Gastrocnemius medialis (tissue), 4 donors: Measurements from ENCODE around the gene RAD51B. TPM values are rescaled to one million over a fixed set of nuclear protein-coding genes. Genes with fewer than 3 reads are reported as not detected.
A peak's percentile ranks its signal among the peaks of the same experiment; 100 is the strongest.

Experiments used
- ATAC-seq, 2 donors: fragments of 150-250 bp; one replicate each; pipeline ENCODE4 v1.9.1; 2016
- DNase-seq, 2 donors: peaks; one replicate each; pipeline ENCODE4 v3.0.0-alpha.2; 2019
- H3K27ac ChIP-seq, 4 donors: fragments of 200-600 bp; sonication (generic); 1 replicate in 1 of 4; 2 replicates in 3 of 4; pipeline ENCODE4 v1.5.1; 2016 to 2018; ENCODE audit warnings: mild to moderate bottlenecking in 2 of 4, moderate library complexity in 1 of 4
- H3K27me3 ChIP-seq, 3 donors: fragments of 200-600 bp; sonication (generic) in 2 of 3; 1 replicate in 1 of 3; 2 replicates in 2 of 3; pipeline versions ENCODE4 v1.5.1 to v1.6.0; 2016 to 2019; ENCODE audit warnings: mild to moderate bottlenecking in 1 of 3, moderate library complexity in 1 of 3
- H3K36me3 ChIP-seq, 2 donors: fragments of 200-600 bp; sonication (generic) in 1 of 2; one replicate each; pipeline ENCODE4 v1.5.1; 2017 to 2018
- H3K4me1 ChIP-seq, 2 donors: fragments of 200-600 bp; sonication (generic) in 1 of 2; one replicate each; pipeline ENCODE4 v1.5.1; 2016 to 2017; ENCODE audit warnings: mild to moderate bottlenecking in 2 of 2
- H3K4me3 ChIP-seq, 4 donors: fragments of 200-600 bp; sonication (generic) in 3 of 4; 1 replicate in 1 of 4; 2 replicates in 3 of 4; pipeline ENCODE4 v1.5.1; 2016 to 2019; ENCODE audit warnings: mild to moderate bottlenecking in 2 of 4
- H3K9me3 ChIP-seq, 3 donors: fragments of 200-600 bp; sonication (generic) in 2 of 3; 1 replicate in 1 of 3; 2 replicates in 2 of 3; pipeline ENCODE4 v1.5.1; 2016 to 2019
- POLR2A ChIP-seq, 2 donors: fragments of 450-650 bp; IDR thresholded peaks; one replicate each; pipeline ENCODE4 v1.6.1; 2017; ENCODE audit warnings: antibody characterized with exemption in 2 of 2, mild to moderate bottlenecking in 2 of 2, moderate library complexity in 2 of 2
- in situ Hi-C, 4 donors: fragments of 200-750 bp; cut with MboI; loops; one replicate each; pipeline versions ENCODE4 v1.15.0 to v1.8.0; 2017; ENCODE audit warnings: low sequenced_read_pairs in 4 of 4
- intact Hi-C: fragments of 100-400 bp; cut with DNase I; formaldehyde crosslinking; loops from one replicate; pipeline ENCODE4 v1.15.1; 2023; ENCODE audit warnings: low total_unique reads
- total RNA-seq, 4 donors: library from RNA; depleted of rRNA; stranded (reverse); fragments of >200 nt; gene quantifications; one replicate each; pipeline versions ENCODE4 v1.1.0 to v1.2.3, GENCODE V29; 2016
- TF ChIP-seq, protein P1 (sequence below), 5 experiments: fragments of 450-650 bp in 3 of 5; fragments of 200-600 bp in 2 of 5; sonication (generic) in 2 of 5; IDR thresholded peaks in 4 of 5; conservative IDR thresholded peaks in 1 of 5; 1 replicate in 4 of 5; 2 replicates in 1 of 5; pipeline ENCODE4 v1.5.1; 2016 to 2019; ENCODE audit warnings: antibody characterized with exemption in 5 of 5, mild to moderate bottlenecking in 3 of 5, moderate library complexity in 3 of 5

The RAD51B gene
- total RNA-seq, 4 donors from 2014 or later, result 1.6 to 3.3 (median 2.4) TPM

DNA sequence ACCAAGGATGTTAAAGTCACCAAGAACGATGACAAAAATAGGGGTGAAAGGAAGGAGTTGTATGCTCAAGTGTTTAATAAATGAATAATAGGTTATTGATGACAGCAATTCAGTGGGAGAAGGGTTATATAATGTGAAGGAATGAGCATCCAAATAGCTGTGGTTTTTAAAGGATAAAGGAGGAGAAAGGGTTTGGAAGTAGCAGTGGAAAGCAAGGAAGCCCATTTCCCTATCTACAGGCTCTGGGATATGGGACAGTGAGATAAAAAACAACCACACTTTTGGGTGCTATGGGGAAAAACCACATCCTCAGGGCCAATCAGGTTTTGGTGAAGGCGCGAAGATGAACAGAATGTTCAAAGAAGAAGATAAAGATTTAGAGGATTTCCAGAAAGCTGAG lies 714.7 kb downstream of the RAD51B start:
- TF ChIP-seq, protein P1, sequence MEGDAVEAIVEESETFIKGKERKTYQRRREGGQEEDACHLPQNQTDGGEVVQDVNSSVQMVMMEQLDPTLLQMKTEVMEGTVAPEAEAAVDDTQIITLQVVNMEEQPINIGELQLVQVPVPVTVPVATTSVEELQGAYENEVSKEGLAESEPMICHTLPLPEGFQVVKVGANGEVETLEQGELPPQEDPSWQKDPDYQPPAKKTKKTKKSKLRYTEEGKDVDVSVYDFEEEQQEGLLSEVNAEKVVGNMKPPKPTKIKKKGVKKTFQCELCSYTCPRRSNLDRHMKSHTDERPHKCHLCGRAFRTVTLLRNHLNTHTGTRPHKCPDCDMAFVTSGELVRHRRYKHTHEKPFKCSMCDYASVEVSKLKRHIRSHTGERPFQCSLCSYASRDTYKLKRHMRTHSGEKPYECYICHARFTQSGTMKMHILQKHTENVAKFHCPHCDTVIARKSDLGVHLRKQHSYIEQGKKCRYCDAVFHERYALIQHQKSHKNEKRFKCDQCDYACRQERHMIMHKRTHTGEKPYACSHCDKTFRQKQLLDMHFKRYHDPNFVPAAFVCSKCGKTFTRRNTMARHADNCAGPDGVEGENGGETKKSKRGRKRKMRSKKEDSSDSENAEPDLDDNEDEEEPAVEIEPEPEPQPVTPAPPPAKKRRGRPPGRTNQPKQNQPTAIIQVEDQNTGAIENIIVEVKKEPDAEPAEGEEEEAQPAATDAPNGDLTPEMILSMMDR (IDR thresholded peaks at IDR 0.05 in 4 of 5, conservative IDR thresholded peaks at IDR 0.05 in 1 of 5), result no peak
- TF ChIP-seq POLR2A (IDR thresholded peaks at IDR 0.05), result no peak
- Histone ChIP-seq H3K36me3 (no peaks in the 10 kb centered on the region), H3K9me3 (peaks cover 0 to 7% (median 3%) of the 10 kb centered on the region in 3 donors), H3K27me3 (no peaks in the 10 kb centered on the region), H3K4me3 (no peak overlapping the region), H3K4me1 (peaks cover 11 to 14% of the 10 kb centered on the region in 2 donors), H3K27ac (no peak overlapping the region)
- intact Hi-C loops (no loop called here), in situ Hi-C loops (loop anchor here in 1 of 4 donors (25.0 kb wide), 1 partner anchor 253 kb away; the partner anchor contains the start of gene ZFP36L1)
- DNase-seq (no peak), ATAC-seq (no peak)

DNA sequence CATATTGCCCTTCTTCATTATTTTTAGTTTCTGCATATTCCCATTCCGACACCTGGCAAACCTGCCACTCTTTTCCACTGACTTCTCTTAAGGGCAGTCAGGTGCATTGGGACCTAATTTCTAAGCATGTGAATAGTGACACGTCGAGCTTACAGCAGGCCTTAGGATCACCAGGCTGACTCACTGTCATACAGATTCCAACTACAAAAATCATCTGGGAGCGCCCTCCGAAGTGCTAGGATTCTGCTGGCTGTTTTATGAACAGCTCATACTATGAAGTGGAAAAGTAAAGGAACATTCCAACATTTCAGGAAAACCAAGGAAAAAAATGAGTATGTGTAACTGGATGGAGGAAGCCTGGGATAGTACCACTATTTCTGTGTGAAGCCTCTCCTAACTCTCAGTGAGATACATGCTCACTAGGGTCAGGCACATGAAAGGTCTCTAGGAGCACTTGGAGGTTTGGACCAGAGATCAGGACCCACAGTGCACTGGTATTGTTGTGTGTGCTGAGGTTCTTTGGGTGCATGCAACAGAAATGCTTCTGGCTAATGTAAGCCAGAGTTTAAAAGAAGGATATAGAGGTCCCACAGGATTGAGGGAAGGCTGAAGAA lies 715.9 kb downstream of the RAD51B start:
- in situ Hi-C loops, result loop anchor here in 1 of 4 donors (25.0 kb wide), 1 partner anchor 252 kb away; the partner anchor contains the start of gene ZFP36L1
- DNase-seq (no peak), ATAC-seq (peak in 1 of 2 donors; percentile 75)
- intact Hi-C loops, result no loop called here
- H3K9me3 ChIP-seq, result peaks cover 0 to 4% (median 3%) of the 10 kb centered on the region in 3 donors
- H3K4me1 ChIP-seq, result peaks cover 24% of the 10 kb centered on the region in 2 donors
- H3K27me3 ChIP-seq, result no peaks in the 10 kb centered on the region
- no peaks in the 10 kb centered on the region for H3K36me3 ChIP-seq
- no peak for TF ChIP-seq POLR2A (IDR thresholded peaks at IDR 0.05)
- TF ChIP-seq, protein P1 (IDR thresholded peaks at IDR 0.05 in 4 of 5, conservative IDR thresholded peaks at IDR 0.05 in 1 of 5), result no peak
- no peak overlapping the region for H3K4me3 ChIP-seq
- peak overlapping the region in 2 of 4 donors; percentile 14 to 35 for H3K27ac ChIP-seq

DNA sequence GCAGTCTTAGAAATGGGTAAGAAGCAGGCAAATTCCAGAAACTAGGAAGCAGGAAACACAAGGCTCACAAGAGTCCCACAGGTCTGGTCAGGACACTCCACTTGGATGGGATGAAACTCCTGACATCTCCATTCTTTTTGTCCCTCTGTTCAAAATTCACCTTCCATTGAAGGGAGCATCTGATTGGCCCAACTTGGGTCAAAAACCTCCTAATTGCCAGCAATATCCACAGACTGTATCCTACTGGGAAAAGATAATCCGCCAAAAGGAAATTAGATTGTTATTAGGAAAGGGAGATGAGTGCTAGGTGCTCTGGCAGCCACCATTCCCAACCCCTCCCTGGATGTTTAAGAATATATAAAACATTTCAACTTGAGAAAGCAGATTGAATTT lies 716.4 kb downstream of the RAD51B start:
- in situ Hi-C loops (loop anchor here in 1 of 4 donors (25.0 kb wide), 1 partner anchor 251 kb away; the partner anchor contains the start of gene ZFP36L1), intact Hi-C loops (no loop called here)
- Histone ChIP-seq H3K27ac (no peak overlapping the region), H3K4me1 (peaks cover 24 to 27% of the 10 kb centered on the region in 2 donors), H3K9me3 (peaks cover 0 to 4% (median 0%) of the 10 kb centered on the region in 3 donors), H3K4me3 (no peak overlapping the region), H3K27me3 (no peaks in the 10 kb centered on the region), H3K36me3 (no peaks in the 10 kb centered on the region)
- no peak for ATAC-seq
- no peak for DNase-seq
- TF ChIP-seq, protein P1 (IDR thresholded peaks at IDR 0.05 in 4 of 5, conservative IDR thresholded peaks at IDR 0.05 in 1 of 5), result no peak
- TF ChIP-seq POLR2A (IDR thresholded peaks at IDR 0.05), result no peak

DNA sequence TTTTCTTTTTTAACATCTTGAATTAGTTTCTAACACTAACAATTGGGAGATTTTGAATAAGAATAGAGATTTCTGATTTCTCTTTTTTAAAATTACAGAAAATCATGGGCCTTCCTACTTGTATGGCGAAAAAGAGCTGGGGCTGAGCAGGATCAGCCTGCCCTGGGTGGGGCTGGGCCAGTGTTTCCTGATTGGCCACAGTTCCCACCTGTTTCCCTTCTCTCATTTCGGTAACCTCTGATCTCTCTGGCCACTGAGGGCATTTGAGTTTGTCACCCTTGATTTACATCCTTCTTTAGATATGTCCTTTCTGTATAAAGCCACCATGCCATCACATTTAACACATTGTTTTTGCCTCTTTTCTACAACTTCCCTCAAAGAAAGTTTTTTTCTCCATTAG lies 719.1 kb downstream of the RAD51B start:
- intact Hi-C loops (no loop called here), in situ Hi-C loops (loop anchor here in 1 of 4 donors (25.0 kb wide), 1 partner anchor 249 kb away; the partner anchor contains the start of gene ZFP36L1)
- DNase-seq (no peak), ATAC-seq (peak; percentile 23 to 56)
- TF ChIP-seq, protein P1 (IDR thresholded peaks at IDR 0.05 in 4 of 5, conservative IDR thresholded peaks at IDR 0.05 in 1 of 5), result no peak
- TF ChIP-seq POLR2A (IDR thresholded peaks at IDR 0.05), result no peak
- Histone ChIP-seq H3K4me3 (no peak overlapping the region), H3K9me3 (no peaks in the 10 kb centered on the region), H3K36me3 (no peaks in the 10 kb centered on the region), H3K4me1 (peaks cover 31 to 40% of the 10 kb centered on the region in 2 donors), H3K27me3 (no peaks in the 10 kb centered on the region), H3K27ac (peak overlapping the region; percentile 66 to 84 (median 80))
